Transverse colon (tissue), 4 donors: ENCODE measurements around the gene PACRG.

Source experiments
- CTCF ChIP-seq, 5 experiments: fragments of 200-600 bp in 3 of 5; fragments of 450-650 bp in 2 of 5; sonication (generic) in 3 of 5; IDR thresholded peaks; 1 replicate in 2 of 5; 2 replicates in 3 of 5; pipeline ENCODE4 v1.5.1; 2016 to 2017; ENCODE audit warnings: antibody characterized with exemption in 5 of 5, inconsistent platforms in 3 of 5, mild to moderate bottlenecking in 2 of 5, moderate library complexity in 1 of 5
- EP300 ChIP-seq: sonication (generic); formaldehyde crosslinking; IDR thresholded peaks from one replicate; pipeline ENCODE4 v1.6.1; 2017; ENCODE audit warnings: antibody characterized with exemption, low read depth
- POLR2A ChIP-seq: fragments of 450-650 bp; IDR thresholded peaks from one replicate; pipeline ENCODE4 v1.6.1; 2016; ENCODE audit warnings: antibody characterized with exemption, mild to moderate bottlenecking, moderate library complexity
- POLR2AphosphoS5 ChIP-seq, 3 donors: sonication (generic); formaldehyde crosslinking; IDR thresholded peaks; one replicate each; pipeline ENCODE4 v1.6.1; 2016; ENCODE audit warnings: antibody characterized with exemption in 3 of 3

- TF ChIP-seq POLR2AphosphoS5 (IDR thresholded peaks at IDR 0.05): no peak
- TF ChIP-seq CTCF (IDR thresholded peaks at IDR 0.05): no peak
- no peak for TF ChIP-seq POLR2A
- no peak for TF ChIP-seq EP300
These were observed 391.2 kb downstream of the PACRG start for GRCh38 chr6:163118941-163119340.
